Fibroblast of pulmonary artery (primary cell): Measurements from ENCODE around the gene DHX9.

Experiments
- DNase-seq: peaks from one replicate; pipeline ENCODE4 v3.0.0-alpha.2; 2010; ENCODE audit warnings: low read depth
- H3K4me3 ChIP-seq: replicated peaks from 2 replicates; pipeline ENCODE4 v1.5.1; 2011; ENCODE audit warnings: low read depth, mild to moderate bottlenecking, control low read depth, low read length, moderate library complexity
- TF ChIP-seq, protein P1 (sequence below): IDR thresholded peaks from 2 replicates; pipeline ENCODE4 v1.5.1; 2011; ENCODE audit warnings: mild to moderate bottlenecking, control low read depth, low read length, inconsistent platforms; ENCODE audit errors: missing control alignments

Gene DHX9

DNA sequence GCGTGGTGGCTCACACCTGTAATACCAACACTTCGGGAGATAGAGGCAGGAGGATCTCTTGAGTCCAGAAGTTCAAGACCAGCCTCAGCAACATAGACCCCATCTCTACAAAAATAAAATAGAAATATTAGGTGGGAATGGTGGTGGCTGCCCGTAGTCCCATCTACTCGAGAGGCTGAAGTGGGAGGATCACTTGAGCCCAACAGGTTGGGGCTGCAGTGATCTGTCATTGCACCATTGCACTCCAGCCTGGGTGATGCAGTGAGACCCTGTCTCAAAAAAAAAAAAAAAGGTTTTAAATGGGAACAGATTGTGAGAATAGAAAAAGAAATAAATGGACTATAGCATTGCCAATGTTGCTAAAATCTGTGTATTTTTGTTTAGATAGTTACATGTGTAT, 11.2 kb downstream of the DHX9 start:
- no peak overlapping the region for H3K4me3 ChIP-seq
- TF ChIP-seq, protein P1, sequence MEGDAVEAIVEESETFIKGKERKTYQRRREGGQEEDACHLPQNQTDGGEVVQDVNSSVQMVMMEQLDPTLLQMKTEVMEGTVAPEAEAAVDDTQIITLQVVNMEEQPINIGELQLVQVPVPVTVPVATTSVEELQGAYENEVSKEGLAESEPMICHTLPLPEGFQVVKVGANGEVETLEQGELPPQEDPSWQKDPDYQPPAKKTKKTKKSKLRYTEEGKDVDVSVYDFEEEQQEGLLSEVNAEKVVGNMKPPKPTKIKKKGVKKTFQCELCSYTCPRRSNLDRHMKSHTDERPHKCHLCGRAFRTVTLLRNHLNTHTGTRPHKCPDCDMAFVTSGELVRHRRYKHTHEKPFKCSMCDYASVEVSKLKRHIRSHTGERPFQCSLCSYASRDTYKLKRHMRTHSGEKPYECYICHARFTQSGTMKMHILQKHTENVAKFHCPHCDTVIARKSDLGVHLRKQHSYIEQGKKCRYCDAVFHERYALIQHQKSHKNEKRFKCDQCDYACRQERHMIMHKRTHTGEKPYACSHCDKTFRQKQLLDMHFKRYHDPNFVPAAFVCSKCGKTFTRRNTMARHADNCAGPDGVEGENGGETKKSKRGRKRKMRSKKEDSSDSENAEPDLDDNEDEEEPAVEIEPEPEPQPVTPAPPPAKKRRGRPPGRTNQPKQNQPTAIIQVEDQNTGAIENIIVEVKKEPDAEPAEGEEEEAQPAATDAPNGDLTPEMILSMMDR, result no peak
- DNase-seq, result no peak

DNA sequence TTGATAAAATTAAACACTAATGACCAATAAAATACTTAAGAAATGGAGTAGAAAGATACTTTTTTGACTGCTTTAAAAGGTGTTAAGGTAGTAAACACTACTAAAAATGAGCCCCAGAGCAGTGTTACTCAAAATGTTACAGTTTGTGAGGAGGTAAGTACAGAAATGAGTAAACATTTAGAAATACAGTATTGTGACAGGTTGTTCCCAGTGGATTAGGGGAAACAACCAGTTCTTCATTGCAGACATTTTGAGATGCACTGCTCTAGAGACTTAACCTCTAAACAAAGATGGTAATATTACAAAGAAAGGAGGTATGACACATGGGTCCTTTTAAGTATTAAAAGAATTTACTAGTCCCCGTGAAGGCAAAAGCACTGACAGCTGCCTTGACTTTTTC, 12.7 kb downstream of the DHX9 start:
- no peak overlapping the region for H3K4me3 ChIP-seq
- TF ChIP-seq, protein P1, result no peak
- DNase-seq, result no peak

DNA sequence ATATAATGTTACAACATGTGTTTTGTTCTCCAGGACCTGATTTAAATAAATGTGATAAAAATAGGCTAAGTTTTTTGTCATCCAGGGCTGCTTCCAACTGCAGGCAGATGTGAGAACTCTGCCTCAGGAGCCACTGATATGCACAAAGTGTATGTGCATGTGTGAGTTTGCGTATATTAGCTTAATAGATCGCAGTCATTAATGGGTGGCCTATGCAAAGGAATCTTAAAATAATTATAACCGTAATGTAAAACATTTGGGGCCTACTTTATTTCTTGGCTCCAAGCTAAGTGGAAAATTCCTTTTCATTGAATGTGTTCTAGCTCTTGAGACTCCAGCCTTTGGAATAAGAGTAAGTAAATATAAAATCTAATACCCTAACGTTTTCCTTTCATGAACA, 16.8 kb downstream of the DHX9 start:
- TF ChIP-seq, protein P1, result no peak
- H3K4me3 ChIP-seq, result no peak overlapping the region
- no peak for DNase-seq

DNA sequence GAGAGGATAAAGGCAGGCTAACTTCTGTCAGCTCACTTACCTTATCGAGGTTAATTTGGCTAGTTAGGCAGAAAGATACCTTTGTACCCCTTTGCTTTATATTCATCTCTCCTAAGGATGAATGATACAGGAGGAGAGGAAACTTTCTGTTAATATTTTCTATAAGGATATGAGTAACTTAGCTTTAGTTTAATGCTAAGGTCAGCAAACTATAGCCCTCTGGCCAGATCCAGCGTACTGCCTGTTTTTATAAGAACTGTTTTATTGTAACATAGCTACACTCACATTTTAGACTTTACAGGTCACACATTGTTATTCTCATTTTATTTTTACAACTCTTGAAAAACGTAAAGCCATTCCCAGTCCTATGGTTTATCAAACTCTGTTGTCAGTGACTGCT, 18.1 kb downstream of the DHX9 start:
- DNase-seq, result no peak
- H3K4me3 ChIP-seq, result no peak overlapping the region
- TF ChIP-seq, protein P1, result no peak

DNA sequence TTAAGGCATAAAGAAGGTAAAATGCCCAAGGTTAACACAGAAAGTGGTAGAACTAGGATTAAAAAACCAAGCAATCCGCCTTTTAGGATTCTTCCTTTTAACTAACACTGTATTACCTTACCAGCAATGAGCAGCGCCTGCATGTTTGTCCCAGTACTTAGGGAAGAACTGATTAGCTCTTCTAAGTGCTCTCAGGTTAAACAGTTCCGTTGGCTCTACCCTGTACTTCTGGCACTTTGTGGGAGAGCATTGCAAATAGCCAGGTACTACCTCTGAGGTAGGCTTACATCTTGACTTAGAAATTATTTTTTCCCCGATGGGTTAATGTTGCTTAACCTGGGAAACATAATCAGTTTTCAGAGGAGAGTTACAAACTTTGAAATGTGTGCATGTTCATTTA, 21.5 kb downstream of the DHX9 start:
- H3K4me3 ChIP-seq, result no peak overlapping the region
- TF ChIP-seq, protein P1, result no peak
- DNase-seq, result no peak

DNA sequence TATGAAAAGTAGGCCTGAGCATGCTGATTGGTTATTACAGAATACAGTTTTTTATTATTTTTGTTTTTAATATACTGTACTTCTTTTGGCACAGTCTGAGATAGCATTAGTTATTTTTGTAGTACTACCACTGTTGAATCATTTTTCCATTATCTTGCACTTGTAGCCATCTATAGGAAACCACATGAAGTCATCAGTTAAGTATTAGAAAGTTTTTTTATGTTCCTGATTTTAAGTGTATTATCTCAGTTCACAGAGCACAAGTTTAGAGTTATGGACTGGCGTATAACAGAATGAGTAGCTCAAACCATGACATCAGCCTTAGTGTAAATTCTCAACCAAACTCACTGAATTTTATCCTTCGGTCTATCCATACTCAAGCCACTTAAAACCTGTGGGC, 22.8 kb downstream of the DHX9 start:
- DNase-seq, result peak; percentile 45
- H3K4me3 ChIP-seq, result no peak overlapping the region
- TF ChIP-seq, protein P1, result no peak

DNA sequence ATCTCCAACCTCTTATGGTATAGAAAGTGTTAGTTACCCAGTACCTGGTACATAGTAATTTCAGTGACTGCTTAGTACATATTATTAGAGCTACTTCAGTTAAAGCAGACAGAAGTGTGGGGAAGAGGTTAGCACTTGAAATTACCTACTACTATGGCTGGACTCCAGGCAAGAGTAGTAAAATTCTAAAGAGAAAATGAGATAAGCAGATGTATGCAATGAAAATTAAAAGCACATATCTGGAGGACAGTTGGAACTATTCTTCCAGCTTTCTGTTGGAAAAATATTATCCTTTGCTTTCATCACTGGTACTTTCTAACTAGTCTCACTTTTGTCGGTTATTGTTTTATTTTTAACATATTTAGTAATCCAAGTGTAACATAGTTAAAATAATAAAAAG, 23.7 kb downstream of the DHX9 start:
- no peak overlapping the region for H3K4me3 ChIP-seq
- TF ChIP-seq, protein P1, result no peak
- no peak for DNase-seq
